Lower leg skin (tissue), 3 donors: ENCODE measurements around the gene GJB6.

Experiments used
- CTCF ChIP-seq, 3 donors: fragments of 450-650 bp; IDR thresholded peaks; one replicate each; pipeline ENCODE4 v1.5.1; 2016; ENCODE audit warnings: antibody characterized with exemption in 3 of 3, mild to moderate bottlenecking in 3 of 3, moderate library complexity in 2 of 3
- POLR2A ChIP-seq, 2 donors: fragments of 450-650 bp; IDR thresholded peaks; one replicate each; pipeline ENCODE4 v1.6.1; 2016 to 2017; ENCODE audit warnings: antibody characterized with exemption in 2 of 2, mild to moderate bottlenecking in 1 of 2, moderate library complexity in 1 of 2

- TF ChIP-seq CTCF (IDR thresholded peaks at IDR 0.05) (no peak), POLR2A (IDR thresholded peaks at IDR 0.05) (no peak)
Observed at GRCh38 chr13:20209948-20210347, 22.2 kb downstream of the GJB6 start.
